ENCODE measurements around the gene GPR156.

GRCh38 chr3:120193554-120193953 lies 91.5 kb downstream of the GPR156 start:
- TF ChIP-seq CTCF (IDR thresholded peaks at IDR 0.05) (no peak), MAFK (IDR thresholded peaks at IDR 0.05; ENCODE audit: partially characterized antibody) (no peak), MAX (IDR thresholded peaks at IDR 0.05) (no peak), PHF8 (IDR thresholded peaks at IDR 0.05; ENCODE audit: borderline replicate concordance, low read depth) (no peak)

All from A549 (cell line).